ENCODE data around the gene AMDHD2. TPM values are rescaled to one million over a fixed set of nuclear protein-coding genes. Genes with fewer than 3 reads are reported as not detected.
"Not testable (repeated sequence)": the region's sequence is repeated elsewhere in the genome, so short reads cannot be mapped to it uniquely, and the experiment has no call there.

AMDHD2 gene
- total RNA-seq, 1 donor from 2014 or later = 30.0 TPM

- not testable (repeated sequence) for DNase-seq (ENCODE audit: low read depth in 2 of 2)
Measured at GRCh38 chr16:2572704-2573103, 52.5 kb downstream of the AMDHD2 start.

DNA sequence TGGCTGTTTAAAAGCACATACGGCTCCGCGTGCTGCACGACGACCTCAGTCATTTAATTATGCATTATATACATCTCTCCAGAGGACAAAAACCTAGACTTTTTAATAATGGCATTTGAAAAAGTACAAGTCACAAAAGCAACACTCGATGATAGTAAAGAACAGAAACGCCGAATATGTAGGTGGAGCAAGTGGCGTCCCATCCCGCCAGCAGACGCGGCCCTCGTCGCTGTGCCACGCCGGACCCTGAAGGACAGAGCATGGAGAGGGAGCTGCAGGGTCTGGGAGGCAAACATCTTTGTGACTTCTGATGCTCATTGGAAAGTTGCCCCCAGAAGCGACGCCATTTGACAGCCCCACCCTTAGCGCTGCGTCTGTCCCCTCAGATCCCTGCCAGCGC lies 55.7 kb downstream of the AMDHD2 start:
- not testable (repeated sequence) for DNase-seq (ENCODE audit: low read depth in 2 of 2)

GRCh38 chr16:2577044-2577443 lies 56.9 kb downstream of the AMDHD2 start:
- not testable (repeated sequence) for DNase-seq (ENCODE audit: low read depth in 2 of 2)

GRCh38 chr16:2578905-2579304 lies 58.7 kb downstream of the AMDHD2 start:
- not testable (repeated sequence) for DNase-seq (ENCODE audit: low read depth in 2 of 2)

DNA sequence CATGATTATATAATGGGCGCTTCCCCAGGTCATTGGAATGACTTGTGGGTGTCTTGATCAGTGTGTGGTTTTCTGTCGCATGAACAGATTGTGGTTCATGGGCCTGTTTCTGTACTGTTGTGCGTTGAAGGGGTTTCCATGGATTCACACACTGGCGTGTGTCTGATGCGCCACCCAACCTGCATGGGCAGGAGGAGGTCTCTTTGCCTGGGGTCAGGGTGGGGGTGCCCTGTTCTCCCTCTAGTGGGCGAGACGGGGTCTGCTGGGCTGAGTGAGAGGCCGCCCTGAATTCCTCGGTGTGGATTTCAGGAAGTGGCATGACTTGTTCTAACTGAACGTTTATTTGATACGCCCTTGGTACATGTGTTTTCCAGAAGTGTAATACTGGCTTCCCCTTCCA lies 60.0 kb downstream of the AMDHD2 start:
- not testable (repeated sequence) for DNase-seq (ENCODE audit: low read depth in 2 of 2)

DNA sequence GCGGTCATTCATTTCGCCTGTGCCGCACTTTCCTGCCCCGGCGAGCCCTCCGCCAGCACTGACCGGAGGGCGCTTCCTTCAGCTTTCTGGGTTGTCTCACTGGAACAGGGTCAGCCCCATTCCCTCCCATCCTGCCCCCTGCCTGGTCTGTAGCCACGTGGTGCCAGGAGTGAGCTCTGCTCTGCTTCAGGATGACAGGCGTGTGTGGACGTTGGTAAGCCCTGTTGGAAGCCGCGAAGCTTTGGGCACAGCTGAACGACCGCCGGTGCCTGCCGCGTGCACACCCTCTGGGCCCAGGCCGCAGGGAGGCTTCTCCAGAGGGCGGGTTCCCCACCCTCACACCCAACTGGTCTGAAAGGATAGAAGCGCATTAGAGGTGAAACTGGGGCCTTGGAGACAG lies 60.6 kb downstream of the AMDHD2 start:
- not testable (repeated sequence) for DNase-seq (ENCODE audit: low read depth in 2 of 2)

Other genes starting within 250 kb of the AMDHD2 start
- 21.4 and 30.3 TPM in 2 replicates for gene ABCA3, start 179.6 kb upstream of the AMDHD2 start, total RNA-seq
- 16.4 and 26.7 TPM in 2 replicates for gene CCNF, start 90.9 kb upstream of the AMDHD2 start, total RNA-seq
- gene TEDC2, start 60.3 kb upstream of the AMDHD2 start, total RNA-seq = 3.7 and 3.8 TPM in 2 replicates
- under 0.01 and 0.13 TPM in 2 replicates for gene NTN3, start 49.1 kb upstream of the AMDHD2 start, total RNA-seq
- gene TBC1D24, start 45.2 kb upstream of the AMDHD2 start, total RNA-seq = 7.3 and 10.0 TPM in 2 replicates
- gene ATP6V0C, start 6.4 kb upstream of the AMDHD2 start, total RNA-seq = 5.5 and 16.6 TPM in 2 replicates
- not detected in 2 replicates for gene CEMP1, start 11.0 kb downstream of the AMDHD2 start, total RNA-seq
- 12.8 and 17.1 TPM in 2 replicates for gene PDPK1, start 17.6 kb downstream of the AMDHD2 start, total RNA-seq
- gene KCTD5, start 162.2 kb downstream of the AMDHD2 start, total RNA-seq = 14.4 and 19.3 TPM in 2 replicates
- 0.13 and 0.25 TPM in 2 replicates for gene PRSS27, start 199.9 kb downstream of the AMDHD2 start, total RNA-seq
- gene SRRM2, start 232.3 kb downstream of the AMDHD2 start, total RNA-seq = 23.0 and 48.4 TPM in 2 replicates